ENCODE measurements around the gene HRH3. TPM values are rescaled to one million over a fixed set of nuclear protein-coding genes. Genes with fewer than 3 reads are reported as not detected.

Gene HRH3
- total RNA-seq, 1 donor from 2014 or later, result 0.07 TPM

- DNase-seq (ENCODE audit: low read depth), result no peak
- no peaks in the 10 kb centered on the region for H3K36me3 ChIP-seq (ENCODE audit: insufficient read depth, low read length)
- no peak overlapping the region for H2AFZ ChIP-seq (ENCODE audit: low read depth, low read length)
- TF ChIP-seq EZH2 (IDR thresholded peaks at IDR 0.05; ENCODE audit: insufficient read depth, low read length) (peak; percentile 70), CTCF (IDR thresholded peaks at IDR 0.05; ENCODE audit: insufficient read depth, low read depth, low read length) (no peak)
- Mint-ChIP-seq H3K27me3 (ENCODE audit: low read depth, unreplicated experiment) (peaks cover 67% of the 10 kb centered on the region), H3K36me3 (ENCODE audit: low read depth, unreplicated experiment) (no peaks in the 10 kb centered on the region), H3K27ac (ENCODE audit: unreplicated experiment) (no peak overlapping the region), H3K9me3 (ENCODE audit: unreplicated experiment) (peaks cover 2% of the 10 kb centered on the region), H3K4me3 (ENCODE audit: unreplicated experiment) (peak overlapping the region; percentile 54), H3K4me1 (ENCODE audit: low read depth, unreplicated experiment) (peaks cover 2% of the 10 kb centered on the region)
- H3K79me2 ChIP-seq (ENCODE audit: insufficient read depth, low read length), result no peaks in the 10 kb centered on the region
- no peaks in the 10 kb centered on the region for H3K9me3 ChIP-seq (ENCODE audit: insufficient read depth, low read depth, low read length)
- no peak overlapping the region for H3K27ac ChIP-seq (ENCODE audit: low read depth, low read length)
- no peak for FAIRE-seq
- peak overlapping the region; percentile 50 for H3K4me2 ChIP-seq (ENCODE audit: low read length)
- H3K4me3 ChIP-seq (ENCODE audit: insufficient read depth, low read depth, low read length), result no peak overlapping the region
- no peak overlapping the region for H3K9ac ChIP-seq (ENCODE audit: low read length)
- H4K20me1 ChIP-seq (ENCODE audit: insufficient read depth, low read length), result peaks cover 6% of the 10 kb centered on the region
- no peaks in the 10 kb centered on the region for H3K4me1 ChIP-seq (ENCODE audit: insufficient read depth, low read length)
- peaks cover 43% of the 10 kb centered on the region for H3K27me3 ChIP-seq (ENCODE audit: insufficient read depth, low read length)
Observed at GRCh38 chr20:62220666-62221568, 839 bp upstream of the HRH3 start.

- peaks cover 63% of the 10 kb centered on the region for H3K27me3 Mint-ChIP-seq (ENCODE audit: low read depth, unreplicated experiment)
- TF ChIP-seq EZH2 (IDR thresholded peaks at IDR 0.05; ENCODE audit: insufficient read depth, low read length) (peak; percentile 67), CTCF (IDR thresholded peaks at IDR 0.05; ENCODE audit: insufficient read depth, low read depth, low read length) (no peak)
- H3K79me2 ChIP-seq (ENCODE audit: insufficient read depth, low read length), result no peaks in the 10 kb centered on the region
- H3K9ac ChIP-seq (ENCODE audit: low read length), result no peak overlapping the region
- H3K9me3 Mint-ChIP-seq (ENCODE audit: unreplicated experiment), result no peaks in the 10 kb centered on the region
- H3K27me3 ChIP-seq (ENCODE audit: insufficient read depth, low read length), result peaks cover 38% of the 10 kb centered on the region
- no peak overlapping the region for H2AFZ ChIP-seq (ENCODE audit: low read depth, low read length)
- no peaks in the 10 kb centered on the region for H3K36me3 ChIP-seq (ENCODE audit: insufficient read depth, low read length)
- no peak overlapping the region for H3K4me3 ChIP-seq (ENCODE audit: insufficient read depth, low read depth, low read length)
- peak overlapping the region; percentile 67 for H3K4me2 ChIP-seq (ENCODE audit: low read length)
- H3K27ac Mint-ChIP-seq (ENCODE audit: unreplicated experiment), result no peak overlapping the region
- DNase-seq (ENCODE audit: low read depth) (no peak), FAIRE-seq (no peak)
- no peaks in the 10 kb centered on the region for H3K36me3 Mint-ChIP-seq (ENCODE audit: low read depth, unreplicated experiment)
- H3K4me3 Mint-ChIP-seq (ENCODE audit: unreplicated experiment), result no peak overlapping the region
- no peaks in the 10 kb centered on the region for H3K9me3 ChIP-seq (ENCODE audit: insufficient read depth, low read depth, low read length)
- H3K4me1 ChIP-seq (ENCODE audit: insufficient read depth, low read length), result no peaks in the 10 kb centered on the region
- H3K4me1 Mint-ChIP-seq (ENCODE audit: low read depth, unreplicated experiment), result peaks cover 2% of the 10 kb centered on the region
- peaks cover 6% of the 10 kb centered on the region for H4K20me1 ChIP-seq (ENCODE audit: insufficient read depth, low read length)
- H3K27ac ChIP-seq (ENCODE audit: low read depth, low read length), result no peak overlapping the region
Observed at GRCh38 chr20:62219101-62219991, 732 bp downstream of the HRH3 start.

Measured in astrocyte (in vitro differentiated cells and primary cell).